Tibial nerve (tissue), 4 donors: ENCODE data around the gene NPSR1. TPM values are rescaled to one million over a fixed set of nuclear protein-coding genes. Genes with fewer than 3 reads are reported as not detected.

Experiments
- DNase-seq, 2 donors: peaks; one replicate each; pipeline ENCODE4 v3.0.0-alpha.2; 2019; ENCODE audit warnings: low spot score in 2 of 2
- H3K27ac ChIP-seq, 4 donors: fragments of 200-600 bp; sonication (generic) in 3 of 4; one replicate each; pipeline ENCODE4 v1.5.1; 2017 to 2019; ENCODE audit warnings: mild to moderate bottlenecking in 1 of 4
- H3K27me3 ChIP-seq, 2 donors: fragments of 200-600 bp; sonication (generic) in 1 of 2; one replicate each; pipeline versions ENCODE4 v1.5.1 to v1.6.0; 2017 to 2019
- H3K36me3 ChIP-seq, 3 donors: fragments of 200-600 bp; sonication (generic); one replicate each; pipeline ENCODE4 v1.5.1; 2018 to 2019
- H3K4me1 ChIP-seq, 4 donors: fragments of 200-600 bp; sonication (generic) in 3 of 4; one replicate each; pipeline ENCODE4 v1.5.1; 2017 to 2019
- H3K4me3 ChIP-seq, 4 donors: fragments of 200-600 bp; sonication (generic) in 3 of 4; one replicate each; pipeline ENCODE4 v1.5.1; 2017 to 2019; ENCODE audit warnings: mild to moderate bottlenecking in 1 of 4, moderate library complexity in 1 of 4
- H3K9me3 ChIP-seq, 4 donors: fragments of 200-600 bp; sonication (generic) in 3 of 4; one replicate each; pipeline ENCODE4 v1.5.1; 2017 to 2019
- EP300 ChIP-seq, 2 donors: sonication (generic); formaldehyde crosslinking; IDR thresholded peaks; one replicate each; pipeline ENCODE4 v1.6.1; 2017; ENCODE audit warnings: antibody characterized with exemption in 2 of 2, mild to moderate bottlenecking in 1 of 2
- POLR2A ChIP-seq, 2 donors: fragments of 450-650 bp; IDR thresholded peaks; one replicate each; pipeline ENCODE4 v1.6.1; 2017; ENCODE audit warnings: antibody characterized with exemption in 2 of 2, mild to moderate bottlenecking in 2 of 2, moderate library complexity in 2 of 2
- WGBS, 2 donors: methylation state at CpG; one replicate each; pipeline ENCODE4 v1.1.5; 2018; 5-methylcytosine and 5-hydroxymethylcytosine counted together
- total RNA-seq, 4 donors: library from RNA; depleted of rRNA; stranded (reverse); fragments of >200 nt; gene quantifications; one replicate each; pipeline ENCODE4 v1.1.0, GENCODE V29; 2016
- TF ChIP-seq, protein P1 (sequence below), 5 experiments: fragments of 200-600 bp in 3 of 5; fragments of 450-650 bp in 2 of 5; sonication (generic) in 3 of 5; IDR thresholded peaks; one replicate each; pipeline ENCODE4 v1.5.1; 2016 to 2019; ENCODE audit warnings: antibody characterized with exemption in 5 of 5, mild to moderate bottlenecking in 3 of 5, moderate library complexity in 2 of 5

NPSR1 gene
- total RNA-seq, 4 donors from 2014 or later = not detected

DNA sequence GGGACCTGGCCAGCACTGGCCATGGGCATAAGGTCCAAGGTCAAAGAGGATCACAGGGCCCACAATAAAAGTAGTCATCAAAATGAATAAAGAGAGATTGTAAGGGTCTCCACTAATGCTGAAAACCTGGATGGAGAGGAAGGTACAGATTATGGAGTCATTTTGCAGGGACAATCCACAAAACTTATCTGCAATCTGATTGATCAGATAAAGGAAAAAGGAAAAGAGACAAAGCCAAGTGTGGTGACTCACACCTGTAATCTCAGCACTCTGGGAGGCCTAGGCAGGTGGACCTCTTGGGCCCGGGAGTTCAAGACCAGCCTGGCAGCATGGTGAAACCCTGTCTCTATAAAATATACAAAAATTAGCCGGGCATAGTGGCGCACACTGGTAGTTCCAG, 174.0 kb downstream of the NPSR1 start:
- DNase-seq = no peak
- Histone ChIP-seq H3K27me3 (no peaks in the 10 kb centered on the region), H3K27ac (no peak overlapping the region), H3K36me3 (no peaks in the 10 kb centered on the region), H3K9me3 (no peaks in the 10 kb centered on the region), H3K4me1 (no peaks in the 10 kb centered on the region), H3K4me3 (no peak overlapping the region)
- TF ChIP-seq EP300 (IDR thresholded peaks at IDR 0.05) (no peak), POLR2A (IDR thresholded peaks at IDR 0.05) (no peak)
- TF ChIP-seq, protein P1, sequence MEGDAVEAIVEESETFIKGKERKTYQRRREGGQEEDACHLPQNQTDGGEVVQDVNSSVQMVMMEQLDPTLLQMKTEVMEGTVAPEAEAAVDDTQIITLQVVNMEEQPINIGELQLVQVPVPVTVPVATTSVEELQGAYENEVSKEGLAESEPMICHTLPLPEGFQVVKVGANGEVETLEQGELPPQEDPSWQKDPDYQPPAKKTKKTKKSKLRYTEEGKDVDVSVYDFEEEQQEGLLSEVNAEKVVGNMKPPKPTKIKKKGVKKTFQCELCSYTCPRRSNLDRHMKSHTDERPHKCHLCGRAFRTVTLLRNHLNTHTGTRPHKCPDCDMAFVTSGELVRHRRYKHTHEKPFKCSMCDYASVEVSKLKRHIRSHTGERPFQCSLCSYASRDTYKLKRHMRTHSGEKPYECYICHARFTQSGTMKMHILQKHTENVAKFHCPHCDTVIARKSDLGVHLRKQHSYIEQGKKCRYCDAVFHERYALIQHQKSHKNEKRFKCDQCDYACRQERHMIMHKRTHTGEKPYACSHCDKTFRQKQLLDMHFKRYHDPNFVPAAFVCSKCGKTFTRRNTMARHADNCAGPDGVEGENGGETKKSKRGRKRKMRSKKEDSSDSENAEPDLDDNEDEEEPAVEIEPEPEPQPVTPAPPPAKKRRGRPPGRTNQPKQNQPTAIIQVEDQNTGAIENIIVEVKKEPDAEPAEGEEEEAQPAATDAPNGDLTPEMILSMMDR (IDR thresholded peaks at IDR 0.05) = no peak
- 89 to 93% methylated on average over 3 of the region's 3 CpGs for WGBS, 2 donors

DNA sequence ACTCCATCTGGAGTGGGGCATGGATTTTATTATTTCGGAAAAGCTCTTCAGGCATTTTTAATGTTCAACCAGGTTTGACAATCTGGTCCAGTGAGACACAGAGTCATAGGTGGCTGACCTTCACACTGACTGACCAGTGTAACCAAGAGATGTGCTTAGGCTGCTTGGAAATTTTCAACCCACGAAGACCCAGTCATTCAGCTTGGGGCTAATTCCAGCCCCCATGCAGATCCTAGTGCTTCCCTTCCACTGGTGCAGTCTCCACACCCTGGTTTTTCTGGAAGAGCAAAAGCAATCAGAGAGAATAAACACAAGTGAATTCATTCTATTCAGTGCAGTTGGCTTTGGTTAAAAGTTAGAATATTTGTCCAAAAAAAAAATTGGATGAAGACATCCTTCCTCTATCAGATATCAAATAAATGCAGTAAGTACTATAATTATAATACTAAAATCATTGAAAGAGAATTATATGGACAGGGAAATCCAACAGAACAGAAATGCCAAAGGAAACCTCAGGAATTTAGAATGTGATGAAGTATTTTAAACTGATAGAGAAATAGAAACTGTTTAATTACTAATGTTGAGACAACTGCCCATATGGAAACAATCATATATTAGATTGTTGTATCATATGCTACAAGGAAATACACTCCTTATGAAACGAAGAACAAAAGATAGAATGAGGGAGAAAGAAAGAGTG, 178.0 kb downstream of the NPSR1 start:
- DNase-seq = no peak
- 55 to 61% methylated on average over 3 of the region's 3 CpGs for WGBS, 2 donors
- no peak overlapping the region for H3K27ac ChIP-seq
- no peaks in the 10 kb centered on the region for H3K36me3 ChIP-seq
- H3K9me3 ChIP-seq = no peaks in the 10 kb centered on the region
- H3K27me3 ChIP-seq = no peaks in the 10 kb centered on the region
- TF ChIP-seq EP300 (IDR thresholded peaks at IDR 0.05) = no peak
- no peak for TF ChIP-seq POLR2A (IDR thresholded peaks at IDR 0.05)
- TF ChIP-seq, protein P1 (IDR thresholded peaks at IDR 0.05) = no peak
- no peaks in the 10 kb centered on the region for H3K4me1 ChIP-seq
- H3K4me3 ChIP-seq = no peak overlapping the region

DNA sequence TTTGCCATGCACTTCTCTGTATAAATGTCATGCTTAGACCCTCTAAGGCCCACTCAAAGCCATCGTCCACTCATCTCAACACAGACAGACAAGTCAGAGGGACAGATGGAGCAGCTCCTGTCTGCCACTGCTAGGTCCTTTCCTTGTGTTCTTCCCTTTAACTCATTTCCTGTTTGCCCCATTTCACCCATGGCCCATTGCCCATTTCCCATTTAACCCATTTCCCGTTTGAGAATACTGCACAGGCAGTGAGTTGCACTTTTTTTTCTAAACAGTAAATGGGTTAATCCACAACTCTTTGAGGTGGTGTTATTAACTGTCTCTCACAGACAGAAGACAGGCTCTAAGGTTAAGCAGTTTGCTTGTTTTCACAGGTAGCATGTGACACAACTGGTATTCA, 179.3 kb downstream of the NPSR1 start:
- no peak for DNase-seq
- Histone ChIP-seq H3K9me3 (no peaks in the 10 kb centered on the region), H3K4me1 (no peaks in the 10 kb centered on the region), H3K4me3 (no peak overlapping the region), H3K27ac (no peak overlapping the region), H3K27me3 (no peaks in the 10 kb centered on the region), H3K36me3 (no peaks in the 10 kb centered on the region)
- TF ChIP-seq EP300 (IDR thresholded peaks at IDR 0.05) (no peak), POLR2A (IDR thresholded peaks at IDR 0.05) (no peak)
- TF ChIP-seq, protein P1 (IDR thresholded peaks at IDR 0.05) = no peak
- WGBS, 2 donors = 47 to 52% methylated on average over 2 of the region's 2 CpGs

DNA sequence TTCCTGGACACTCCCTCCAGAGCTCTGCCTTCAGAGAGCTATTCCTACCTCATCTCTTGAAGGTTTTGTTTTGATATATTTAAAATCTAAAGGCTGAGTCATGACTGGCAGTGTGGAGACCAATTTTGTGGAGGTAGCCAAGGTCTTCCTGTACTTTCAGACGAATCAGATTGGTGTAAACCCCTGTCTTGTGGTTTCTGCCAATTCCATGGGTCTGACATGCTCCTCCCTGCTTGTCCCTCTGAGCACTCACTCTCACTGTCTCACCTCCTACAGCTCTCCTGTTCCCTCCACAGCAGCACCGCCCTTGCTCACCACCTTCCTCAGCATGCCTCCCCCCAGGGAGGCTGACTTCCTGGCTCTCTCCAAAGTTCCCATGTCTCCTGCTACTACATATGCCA, 179.8 kb downstream of the NPSR1 start:
- Histone ChIP-seq H3K4me3 (no peak overlapping the region), H3K9me3 (no peaks in the 10 kb centered on the region), H3K4me1 (no peaks in the 10 kb centered on the region), H3K36me3 (no peaks in the 10 kb centered on the region), H3K27me3 (no peaks in the 10 kb centered on the region), H3K27ac (no peak overlapping the region)
- DNase-seq = no peak
- 48 to 59% methylated on average over 2 of the region's 2 CpGs for WGBS, 2 donors
- TF ChIP-seq POLR2A (IDR thresholded peaks at IDR 0.05) (no peak), EP300 (IDR thresholded peaks at IDR 0.05) (no peak)
- TF ChIP-seq, protein P1 (IDR thresholded peaks at IDR 0.05) = no peak

DNA sequence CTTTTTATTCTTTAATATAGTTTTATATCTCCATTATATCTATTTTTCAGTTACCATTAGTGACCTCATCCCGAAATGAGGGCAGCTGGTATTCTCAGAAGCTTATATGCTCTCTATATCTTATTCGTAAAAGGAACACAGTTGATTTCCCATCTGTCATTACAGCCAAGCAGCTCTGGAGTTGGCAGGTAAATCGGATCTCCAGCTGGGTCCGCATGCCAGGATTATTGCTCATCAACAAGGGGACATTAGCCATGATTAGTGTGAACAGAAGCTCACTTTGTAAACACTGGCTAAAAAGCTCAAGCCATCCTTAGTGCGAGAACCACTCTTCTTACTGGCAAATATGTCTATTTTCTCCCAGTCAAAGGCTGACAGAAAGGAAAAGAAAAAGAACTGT, 180.3 kb downstream of the NPSR1 start:
- no peak overlapping the region for H3K4me3 ChIP-seq
- H3K27ac ChIP-seq = no peak overlapping the region
- no peaks in the 10 kb centered on the region for H3K9me3 ChIP-seq
- DNase-seq = no peak
- no peaks in the 10 kb centered on the region for H3K36me3 ChIP-seq
- no peaks in the 10 kb centered on the region for H3K4me1 ChIP-seq
- WGBS, 2 donors = 89 to 90% methylated on average over 5 of the region's 5 CpGs
- TF ChIP-seq, protein P1 (IDR thresholded peaks at IDR 0.05) = no peak
- TF ChIP-seq POLR2A (IDR thresholded peaks at IDR 0.05) = no peak
- no peak for TF ChIP-seq EP300 (IDR thresholded peaks at IDR 0.05)
- no peaks in the 10 kb centered on the region for H3K27me3 ChIP-seq
